ENCODE measurements around the gene WFDC5.

GRCh38 chr20:45140836-45141235 lies 25.9 kb upstream of the WFDC5 start:
- no peak for TF ChIP-seq POLR2AphosphoS5 (IDR thresholded peaks at IDR 0.05)
- TF ChIP-seq EP300 (IDR thresholded peaks at IDR 0.05; ENCODE audit: low read depth), result no peak
- TF ChIP-seq CTCF (IDR thresholded peaks at IDR 0.05), result no peak
- TF ChIP-seq POLR2A (IDR thresholded peaks at IDR 0.05), result no peak
